Measurements from ENCODE around the gene KCNC1.

KCNC1 gene

DNA sequence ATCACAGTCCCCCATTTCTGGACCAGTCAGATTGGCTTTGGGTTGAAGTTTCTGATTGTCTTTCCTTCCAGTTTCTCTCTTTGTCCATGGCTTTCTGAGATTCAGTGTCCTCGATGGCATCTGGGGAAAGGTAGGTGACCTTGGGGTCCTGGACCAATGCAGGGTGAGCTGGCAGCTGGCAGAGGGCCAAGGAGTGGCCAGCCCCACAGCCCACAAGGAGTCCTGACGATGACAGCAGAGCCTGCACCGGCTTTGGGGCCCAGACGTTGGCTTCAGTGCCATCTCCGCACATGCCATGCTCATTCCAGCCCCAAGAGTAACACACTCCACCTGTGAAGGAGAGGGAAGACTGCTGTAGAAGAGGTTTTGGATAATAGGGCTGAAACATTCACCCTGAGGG, 53.5 kb downstream of the KCNC1 start:
- DNase-seq (ENCODE audit: low read depth in 1 of 2, low spot score in 1 of 2): no peak

DNA sequence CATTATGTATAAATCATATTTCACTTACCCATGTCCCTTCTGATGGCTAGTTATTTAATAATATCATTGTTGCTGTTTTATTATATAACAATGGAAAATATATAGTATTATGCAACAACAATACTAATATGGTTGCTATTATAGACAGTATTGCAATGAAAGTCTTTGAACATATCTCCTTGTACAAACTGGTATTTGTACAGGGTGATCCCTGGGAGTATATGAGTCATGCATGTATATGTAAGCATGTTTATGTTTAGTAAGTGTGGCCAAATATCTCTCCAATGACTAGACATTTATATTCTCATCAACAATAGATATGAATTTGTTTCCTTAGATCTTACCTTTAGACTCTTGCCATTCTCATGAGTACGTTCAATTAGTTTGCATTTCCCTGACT, 55.9 kb downstream of the KCNC1 start:
- DNase-seq (ENCODE audit: low read depth in 1 of 2, low spot score in 1 of 2): no peak

DNA sequence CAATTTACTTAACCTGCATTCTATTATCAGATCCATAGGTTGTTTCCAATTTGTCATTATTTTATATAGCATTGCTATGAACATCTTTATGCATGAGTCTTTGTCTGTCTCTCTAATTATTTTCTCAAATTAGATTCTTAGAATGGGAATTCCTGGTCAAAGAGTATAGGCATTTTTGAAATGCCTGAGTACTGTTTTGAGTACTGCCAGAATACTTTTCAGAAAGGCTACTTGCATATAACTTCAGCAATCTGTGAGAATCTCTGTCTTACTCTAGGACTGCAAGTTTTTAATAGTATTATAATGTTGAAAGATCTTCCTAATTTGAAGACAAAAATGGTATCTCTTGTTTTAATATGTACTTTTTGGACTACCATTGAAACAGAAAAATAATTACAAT, 56.6 kb downstream of the KCNC1 start:
- no peak for DNase-seq (ENCODE audit: low read depth in 1 of 2, low spot score in 1 of 2)

DNA sequence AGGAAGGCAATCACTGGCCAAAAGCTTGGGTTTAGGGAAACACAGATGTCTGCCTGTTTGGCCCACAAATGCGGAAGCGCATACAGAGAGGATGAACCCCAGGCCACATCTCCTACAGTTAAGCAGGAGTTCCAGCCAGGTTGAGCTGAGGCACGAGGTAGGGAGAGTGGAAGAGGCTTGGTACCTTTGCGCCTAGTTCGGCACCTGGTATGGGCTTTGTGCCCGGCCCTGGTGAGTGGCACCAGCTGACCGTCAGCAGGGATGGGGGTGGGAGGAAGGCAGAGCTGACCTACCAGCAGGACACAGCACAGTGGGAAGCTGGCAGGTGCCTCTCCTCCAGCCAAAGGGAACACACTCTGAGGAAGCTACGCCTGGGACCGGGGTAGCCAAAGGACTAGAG, 57.6 kb downstream of the KCNC1 start:
- no peak for DNase-seq (ENCODE audit: low read depth in 1 of 2, low spot score in 1 of 2)

DNA sequence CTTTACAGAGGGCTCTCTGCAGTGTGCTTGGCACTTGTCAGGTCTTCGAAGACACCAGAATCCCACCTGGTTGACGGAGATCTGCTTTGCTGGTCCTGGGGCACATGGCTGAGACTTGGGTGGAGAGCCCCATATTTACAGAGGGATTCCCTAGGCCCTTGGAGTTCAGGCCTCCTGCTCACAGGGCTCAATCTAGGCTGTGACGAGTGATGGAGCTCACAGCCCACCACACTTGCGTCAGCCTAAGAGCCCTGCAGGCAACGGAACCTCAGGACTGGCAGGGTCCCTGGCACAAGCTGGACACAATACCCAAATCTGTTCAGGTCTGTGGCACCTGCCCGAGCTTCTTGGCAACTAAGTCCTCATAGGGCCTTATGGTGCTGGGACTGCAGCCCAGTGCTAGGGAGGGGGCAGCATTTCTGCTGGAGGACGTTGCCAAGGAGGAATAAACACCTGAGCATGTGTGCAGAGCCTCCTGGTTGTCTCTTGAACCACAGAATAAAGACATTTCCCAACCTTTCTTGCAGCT, 59.1 kb downstream of the KCNC1 start:
- DNase-seq (ENCODE audit: low read depth in 1 of 2, low spot score in 1 of 2): no peak

DNA sequence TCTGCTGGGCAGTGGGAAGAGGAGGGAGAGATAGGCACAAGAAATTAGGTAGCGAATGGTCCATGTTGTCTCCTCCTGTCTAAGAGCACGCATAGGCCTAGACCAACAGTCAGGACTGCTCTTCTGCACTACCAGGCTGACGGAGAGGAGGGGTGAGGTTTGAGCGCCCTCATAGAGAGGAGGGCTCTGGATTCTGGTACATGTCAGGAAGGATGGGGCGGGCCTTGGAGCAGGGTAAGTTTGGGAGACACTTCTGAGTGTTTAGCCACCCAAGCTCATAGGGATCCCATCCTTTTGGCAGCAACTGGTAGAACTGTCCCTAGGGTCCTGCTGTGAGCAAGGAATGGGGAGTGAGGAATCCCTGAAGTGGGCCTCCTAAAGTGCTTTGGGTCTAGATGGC, 60.4 kb downstream of the KCNC1 start:
- no peak for DNase-seq (ENCODE audit: low read depth in 1 of 2, low spot score in 1 of 2)

DNA sequence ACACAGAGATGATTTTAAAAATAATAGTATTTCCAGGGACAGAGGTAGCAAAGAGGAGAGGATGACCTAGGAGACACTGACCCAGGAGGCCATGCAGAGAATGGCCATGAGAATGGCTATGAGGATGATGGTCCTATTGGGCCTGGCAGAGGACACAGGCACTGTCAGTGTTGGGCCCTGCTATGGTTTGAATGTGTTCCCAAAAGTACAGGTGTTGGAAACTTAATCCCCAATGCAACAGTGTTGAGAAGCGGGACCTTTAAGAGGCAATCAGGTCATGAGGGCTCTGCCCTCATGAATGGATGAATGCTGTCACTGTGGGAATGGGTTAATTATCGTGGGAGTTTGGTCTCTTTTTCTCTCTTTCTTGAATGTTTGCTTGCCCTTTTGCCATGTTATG, 61.6 kb downstream of the KCNC1 start:
- DNase-seq (ENCODE audit: low read depth in 1 of 2, low spot score in 1 of 2): no peak

DNA sequence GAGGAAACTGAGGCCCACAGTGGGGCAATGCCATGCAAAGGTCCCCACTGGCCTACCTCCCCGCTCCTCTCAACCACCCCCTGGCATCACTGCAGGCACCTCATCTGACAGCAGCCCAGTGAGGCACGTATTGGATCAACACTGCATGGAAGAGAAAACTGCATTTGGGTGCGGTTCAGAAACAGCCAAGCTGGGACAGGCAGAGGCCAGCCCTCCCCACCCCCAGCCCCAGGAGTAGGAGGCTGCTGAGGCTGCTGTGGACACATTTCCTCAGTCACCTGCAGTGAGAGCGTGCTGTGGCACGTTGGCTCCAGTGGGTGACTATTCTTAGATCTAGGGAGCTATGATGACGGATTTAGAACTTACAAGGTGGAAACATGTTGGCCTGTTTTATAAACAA, 63.7 kb downstream of the KCNC1 start:
- no peak for DNase-seq (ENCODE audit: low read depth in 1 of 2, low spot score in 1 of 2)

DNA sequence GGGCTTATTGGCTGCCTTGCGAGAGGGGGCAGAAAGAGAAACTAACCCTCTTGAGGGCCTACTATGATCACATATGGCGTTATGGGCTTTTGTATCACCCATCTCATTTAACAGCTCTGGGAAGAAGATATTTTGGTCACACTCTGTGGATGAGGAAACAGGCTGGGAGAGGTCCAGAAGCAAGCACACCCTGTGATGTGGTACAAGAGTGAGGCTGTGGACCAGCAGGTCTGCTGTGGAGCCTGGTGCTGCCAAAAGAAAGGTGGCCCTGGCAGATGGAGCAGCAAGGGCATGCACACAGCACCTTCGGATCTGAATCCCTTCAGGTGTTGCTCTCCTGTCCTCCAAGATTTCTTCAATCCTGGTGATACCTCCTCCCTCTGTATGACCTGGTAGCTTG, 64.1 kb downstream of the KCNC1 start:
- DNase-seq (ENCODE audit: low read depth in 1 of 2, low spot score in 1 of 2): no peak

DNA sequence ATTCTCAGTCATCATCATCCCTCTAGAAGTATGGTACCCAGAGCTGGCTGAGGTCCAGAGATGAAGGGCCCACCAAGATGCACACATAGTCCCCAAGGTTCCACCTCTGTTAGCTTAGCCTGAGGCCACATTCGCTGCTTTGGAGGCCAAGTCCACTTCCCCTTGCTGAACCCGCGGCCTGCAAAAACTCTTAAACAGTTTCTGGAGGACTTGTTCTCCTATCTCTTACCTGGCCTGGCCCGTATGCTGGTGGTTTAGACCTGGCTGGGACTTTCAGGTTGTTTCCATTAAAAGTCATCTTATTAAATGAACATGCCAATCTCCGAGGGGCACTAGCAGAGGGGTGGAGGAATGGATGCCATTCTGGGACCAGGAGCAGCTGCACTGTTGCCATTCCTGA, 64.6 kb downstream of the KCNC1 start:
- no peak for DNase-seq (ENCODE audit: low read depth in 1 of 2, low spot score in 1 of 2)

DNA sequence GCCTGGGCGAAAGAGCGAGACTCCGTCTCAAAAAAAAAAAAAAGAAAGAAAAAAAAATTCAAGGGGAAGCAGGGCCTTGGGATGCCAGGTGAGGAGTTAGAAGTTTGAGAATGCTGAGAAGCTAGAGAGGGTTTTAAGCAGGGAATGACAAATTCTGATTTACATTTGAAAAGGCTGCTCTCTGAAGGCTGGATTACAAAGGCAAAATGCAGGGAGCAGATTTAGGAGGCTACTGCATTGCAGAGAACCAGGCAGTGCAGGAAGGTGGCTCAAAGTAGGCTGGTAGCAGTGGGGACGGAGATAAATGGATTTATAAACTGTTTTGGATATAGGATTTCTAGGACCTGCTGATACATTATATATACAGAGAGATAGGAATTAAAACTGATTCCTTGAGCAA, 66.6 kb downstream of the KCNC1 start:
- no peak for DNase-seq (ENCODE audit: low read depth in 1 of 2, low spot score in 1 of 2)

DNA sequence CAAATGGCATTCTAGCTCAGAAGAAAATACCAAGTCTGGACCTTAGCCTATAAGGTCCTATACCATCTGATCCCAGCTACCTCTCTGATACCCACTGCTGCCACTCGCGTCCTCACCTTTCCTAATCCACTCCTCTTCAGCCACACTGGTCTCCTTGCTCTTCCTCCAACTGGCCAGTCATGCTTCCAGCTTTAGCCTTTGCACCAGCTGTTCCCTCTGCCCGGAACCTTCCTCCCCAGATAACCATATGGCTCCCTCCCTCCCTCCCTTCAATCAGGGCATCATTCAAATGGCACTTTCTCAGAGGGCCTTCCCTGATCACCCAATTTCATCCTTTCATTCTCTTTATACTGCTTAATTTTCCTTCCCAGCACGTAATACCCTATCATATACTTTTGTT, 67.9 kb downstream of the KCNC1 start:
- no peak for DNase-seq (ENCODE audit: low read depth in 1 of 2, low spot score in 1 of 2)

DNA sequence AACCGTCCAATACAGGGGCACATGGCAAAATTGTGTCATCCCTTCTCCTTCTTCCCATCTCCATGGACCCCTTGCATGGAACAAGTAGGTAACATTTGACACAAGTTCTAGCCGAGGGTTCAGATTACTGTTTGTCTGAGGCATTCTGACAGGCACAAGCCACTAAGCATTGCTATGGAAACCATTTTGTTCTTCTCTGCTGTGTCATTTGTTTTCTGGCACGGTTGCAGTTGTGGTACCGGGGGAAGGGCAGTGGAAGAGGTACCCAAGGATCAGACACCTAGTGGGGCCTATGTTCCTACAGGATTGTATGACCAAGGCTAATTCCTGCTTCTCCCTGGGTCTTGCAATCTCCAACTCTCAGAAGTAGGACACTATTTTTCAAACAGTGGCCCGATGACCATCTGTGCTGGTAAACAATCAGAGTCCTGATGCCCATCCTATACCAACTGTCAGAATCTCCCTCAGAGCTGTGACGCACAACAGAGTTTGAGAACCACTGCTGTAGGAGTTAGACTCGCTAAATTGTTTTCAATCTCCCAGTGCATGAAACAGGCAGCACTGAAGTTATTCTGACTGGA, 69.3 kb downstream of the KCNC1 start:
- no peak for DNase-seq (ENCODE audit: low read depth in 1 of 2, low spot score in 1 of 2)

DNA sequence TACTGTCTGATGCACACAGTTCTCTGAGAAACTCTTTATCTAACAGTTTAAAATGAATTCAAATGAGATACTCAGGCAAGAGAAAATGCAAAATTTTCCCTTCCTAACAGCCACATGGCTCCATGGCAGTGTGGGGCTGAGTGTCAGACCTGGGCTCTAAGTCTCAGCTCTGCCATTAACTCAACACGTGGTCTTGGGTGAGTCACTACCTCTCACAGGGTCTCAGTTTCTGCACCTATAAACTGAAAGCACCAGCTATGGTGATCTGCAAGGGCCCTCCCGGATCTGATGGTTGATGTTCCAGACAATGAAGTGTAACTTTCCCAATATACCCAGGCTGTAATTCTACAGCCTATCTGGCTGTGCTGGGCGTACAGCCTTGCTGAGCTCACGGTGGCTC, 70.5 kb downstream of the KCNC1 start:
- DNase-seq (ENCODE audit: low read depth in 1 of 2, low spot score in 1 of 2): no peak

DNA sequence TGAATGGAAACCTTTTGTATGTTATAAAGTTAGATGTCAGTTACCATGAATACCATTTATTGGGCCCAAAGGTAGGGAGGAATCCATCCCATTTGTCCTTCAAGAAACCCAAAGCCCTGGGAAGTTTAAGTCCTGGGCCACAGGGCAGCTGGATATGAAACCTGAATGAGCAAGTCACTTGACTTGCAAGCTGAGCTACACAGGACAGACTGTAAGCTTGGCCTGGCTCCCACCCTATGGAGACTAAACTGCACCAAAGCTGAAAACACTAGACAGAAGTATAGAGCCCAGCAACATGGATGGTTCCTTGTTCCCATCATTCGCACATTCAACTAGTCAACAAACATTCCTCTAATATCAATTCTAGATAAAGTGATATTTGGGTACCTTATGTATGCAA, 71.3 kb downstream of the KCNC1 start:
- DNase-seq (ENCODE audit: low read depth in 1 of 2, low spot score in 1 of 2): no peak

DNA sequence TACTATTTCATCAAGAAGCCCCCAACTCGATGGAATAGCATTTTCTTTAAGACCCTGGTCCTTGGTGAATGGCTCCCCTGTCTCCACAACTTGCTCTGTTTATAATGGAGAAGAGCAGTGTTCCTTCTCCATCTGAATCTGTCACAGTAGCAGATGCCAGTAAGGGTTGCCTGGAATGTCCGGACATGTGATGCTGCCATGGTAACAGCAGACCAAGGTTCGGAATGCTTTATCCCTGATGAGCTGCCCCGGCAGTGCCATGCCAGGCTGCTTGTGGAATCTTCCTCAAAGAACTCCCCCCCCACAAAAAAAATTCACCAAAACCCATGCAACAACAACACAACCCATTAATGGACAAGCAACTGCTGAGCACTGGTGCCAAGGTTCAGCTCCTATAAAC, 72.5 kb downstream of the KCNC1 start:
- no peak for DNase-seq (ENCODE audit: low read depth in 1 of 2, low spot score in 1 of 2)

DNA sequence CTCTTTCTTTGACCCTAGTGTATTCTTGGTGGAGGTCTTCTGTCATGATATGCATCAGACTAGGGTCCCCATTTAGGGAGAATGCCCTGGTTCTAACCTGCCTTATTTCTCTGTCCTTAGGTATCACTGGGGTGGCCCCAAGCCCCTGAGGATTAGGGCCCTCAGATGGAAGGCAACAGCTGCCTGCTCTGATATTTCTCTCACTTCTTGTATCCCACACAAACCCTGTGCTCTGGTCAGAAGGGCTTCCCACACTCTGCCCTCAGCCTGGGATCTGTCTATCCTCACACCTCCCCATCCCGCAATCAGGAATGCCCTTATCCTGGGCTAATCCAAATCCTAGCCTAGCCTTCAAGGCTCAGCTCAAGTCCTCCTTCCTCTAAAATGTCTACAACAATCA, 75.5 kb downstream of the KCNC1 start:
- DNase-seq (ENCODE audit: low read depth in 1 of 2, low spot score in 1 of 2): no peak

DNA sequence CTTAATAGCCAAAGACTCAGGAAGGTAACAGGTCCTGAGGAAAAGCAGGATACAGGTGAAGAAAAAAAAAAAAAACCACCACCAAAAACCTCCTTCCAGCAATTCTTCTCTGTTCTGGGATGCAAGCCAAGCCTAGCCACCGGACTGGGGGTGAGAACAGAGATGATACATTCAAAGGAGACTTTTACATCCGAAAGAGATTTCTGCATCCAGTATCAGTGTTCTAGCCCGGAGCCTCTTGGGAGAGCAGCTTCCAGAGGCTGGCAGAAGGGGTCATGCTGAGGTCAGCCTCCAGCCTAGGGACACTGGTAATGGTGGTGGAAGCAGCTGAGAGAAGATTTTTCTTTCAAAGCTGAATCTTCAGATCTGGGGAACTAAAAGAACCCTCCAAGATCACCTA, 76.2 kb downstream of the KCNC1 start:
- no peak for DNase-seq (ENCODE audit: low read depth in 1 of 2, low spot score in 1 of 2)

DNA sequence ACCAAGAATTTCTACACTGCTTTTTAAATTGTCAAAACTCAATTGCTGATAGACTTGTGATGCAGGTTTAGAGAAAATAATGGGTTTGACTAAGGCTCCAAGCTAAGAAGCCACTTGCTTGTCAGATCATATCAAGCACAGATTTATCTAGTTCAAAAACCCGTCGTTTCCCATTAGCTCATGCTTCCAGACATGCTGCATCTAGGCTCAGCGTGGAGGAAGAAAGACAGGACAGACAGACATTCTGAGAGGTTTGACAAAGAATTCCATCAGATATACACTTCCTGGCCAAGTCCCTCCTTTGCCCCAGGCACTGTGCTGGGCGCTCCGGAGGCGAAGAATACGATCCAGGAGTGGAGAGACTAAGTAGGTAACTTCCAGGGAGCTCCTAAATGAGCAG, 76.8 kb downstream of the KCNC1 start:
- no peak for DNase-seq (ENCODE audit: low read depth in 1 of 2, low spot score in 1 of 2)

DNA sequence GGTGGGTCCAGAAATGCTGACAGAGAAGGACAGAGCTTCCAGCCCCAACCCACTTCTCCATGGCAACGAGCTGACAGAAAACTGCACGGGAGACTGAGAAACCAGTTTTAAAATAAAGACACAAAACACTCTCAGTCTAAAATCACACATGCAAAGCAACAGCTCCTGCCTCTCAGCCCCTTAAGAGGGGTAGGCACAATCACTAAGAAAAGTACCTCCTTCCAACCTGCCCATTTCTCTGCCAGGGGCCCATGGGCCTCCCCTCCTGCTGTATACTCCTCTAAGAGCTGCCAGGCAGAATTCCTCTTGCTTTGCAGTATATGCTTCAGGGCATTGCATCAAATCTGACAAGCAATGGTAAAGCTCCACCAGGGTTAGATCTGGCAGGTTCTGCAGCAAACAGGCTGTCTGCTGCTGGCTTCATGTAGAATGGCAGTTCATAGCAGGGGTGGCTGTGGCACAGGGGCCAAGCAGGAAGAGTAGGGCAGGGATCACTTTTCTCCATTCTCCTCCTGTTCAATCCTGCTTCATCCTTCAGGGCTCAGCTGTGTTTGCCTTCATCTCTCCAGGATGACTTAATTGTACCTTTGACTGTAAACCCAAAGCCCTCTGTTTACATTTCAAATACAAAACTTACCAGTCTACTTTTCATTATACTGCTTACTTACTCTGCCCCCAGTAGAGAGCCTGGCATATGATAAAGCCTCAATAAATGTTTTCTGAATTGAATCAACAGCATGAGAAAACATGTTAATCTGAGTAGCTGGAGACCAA, 77.7 kb downstream of the KCNC1 start:
- no peak for DNase-seq (ENCODE audit: low read depth in 1 of 2, low spot score in 1 of 2)

DNA sequence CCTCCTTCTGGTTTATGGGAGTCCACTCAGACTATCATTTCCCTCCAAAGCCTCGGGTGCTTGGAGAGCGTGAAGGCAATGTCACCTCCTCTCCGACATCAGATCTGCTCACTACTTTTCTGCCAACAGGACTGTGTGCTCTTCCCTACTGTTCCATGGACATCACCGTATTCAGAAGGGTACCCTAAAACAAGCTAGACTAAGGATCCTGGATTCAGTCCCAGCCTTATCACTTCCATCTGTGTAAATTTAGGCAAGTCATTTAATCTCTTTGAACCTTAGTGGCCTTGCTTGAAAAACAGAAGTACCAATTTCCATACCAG, 78.2 kb downstream of the KCNC1 start:
- no peak for DNase-seq (ENCODE audit: low read depth in 1 of 2, low spot score in 1 of 2)

DNA sequence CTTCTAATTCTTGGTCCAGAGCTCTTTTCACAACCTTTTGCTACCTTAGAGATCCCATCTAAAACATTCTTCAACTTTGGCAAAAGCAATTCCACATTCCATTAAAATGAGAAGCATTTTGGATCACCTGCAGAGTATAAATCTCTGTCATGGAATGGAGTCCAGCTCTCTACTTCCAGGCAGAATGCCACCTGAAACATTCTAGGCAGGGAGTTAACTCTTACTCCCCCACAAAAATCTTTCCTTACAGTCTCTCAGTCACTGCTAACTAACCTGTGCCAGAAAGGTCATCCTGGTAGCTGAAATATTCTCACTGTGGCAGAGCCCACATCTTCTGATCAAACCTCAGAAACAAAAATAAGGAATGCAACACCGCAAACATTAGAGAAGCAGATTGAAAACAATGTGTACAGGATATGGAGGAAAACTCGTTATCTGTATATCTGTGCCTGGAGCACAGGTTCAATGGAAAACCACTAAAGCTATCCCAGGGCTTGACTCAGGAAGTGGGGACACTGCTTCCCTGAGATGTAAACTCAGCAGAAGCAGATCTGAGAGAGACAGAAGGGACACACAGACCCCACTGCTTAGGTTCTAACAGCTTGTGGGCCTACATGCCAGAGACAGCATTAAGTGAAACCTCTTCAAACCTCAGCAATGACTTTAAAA, 78.9 kb downstream of the KCNC1 start:
- DNase-seq (ENCODE audit: low read depth in 1 of 2, low spot score in 1 of 2): no peak

DNA sequence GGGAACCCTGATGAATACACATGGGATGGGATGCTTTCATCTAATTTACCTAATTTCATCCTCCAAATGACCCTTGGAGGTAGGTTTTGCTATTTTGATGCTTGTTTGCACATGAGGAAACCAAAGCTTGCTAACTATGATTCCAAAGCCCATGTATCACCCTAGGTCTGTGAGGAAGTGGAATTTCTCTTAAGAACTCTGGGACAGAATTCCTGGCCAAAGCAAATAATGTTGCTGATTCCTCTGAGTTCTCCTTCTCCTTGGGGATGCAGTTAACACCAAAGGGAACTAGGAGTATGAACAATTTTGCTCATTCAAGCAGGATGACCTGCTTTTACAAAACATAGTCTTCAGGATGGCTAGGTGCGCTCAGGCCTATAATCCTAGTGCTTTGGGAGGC, 80.0 kb downstream of the KCNC1 start:
- DNase-seq (ENCODE audit: low read depth in 1 of 2, low spot score in 1 of 2): no peak
